NB4 (cell line): ENCODE data around the gene PALM.

Source experiments
- CTCF ChIP-seq: IDR thresholded peaks from one replicate; pipeline ENCODE4 v1.5.1; 2012; ENCODE audit warnings: low read depth, low read length
- MYC ChIP-seq: IDR thresholded peaks from 2 replicates; pipeline ENCODE4 v1.6.1; 2011; ENCODE audit warnings: low read depth, low read length

- TF ChIP-seq CTCF (no peak), MYC (no peak)
Observed at GRCh38 chr19:756236-756635, 47.5 kb downstream of the PALM start.
